HPDE6-E6E7 (cell line): Measurements from ENCODE around the gene SLC5A2.

Experiments used
- DNase-seq: peaks from one replicate; pipeline ENCODE4 v3.0.0; 2011; ENCODE audit warnings: missing footprints; ENCODE audit errors: extremely low spot score

SLC5A2 gene

GRCh38 chr16:31459687-31460581 lies 23.0 kb upstream of the SLC5A2 start:
- DNase-seq = peak; percentile 91

- no peak for DNase-seq
Observed at GRCh38 chr16:31460582-31461002, 22.3 kb upstream of the SLC5A2 start.

- DNase-seq = no peak
Observed at GRCh38 chr16:31461201-31461920, 21.6 kb upstream of the SLC5A2 start.

- DNase-seq = no peak
Observed at GRCh38 chr16:31461921-31462804, 20.8 kb upstream of the SLC5A2 start.

GRCh38 chr16:31464348-31464769 lies 18.6 kb upstream of the SLC5A2 start:
- no peak for DNase-seq

- no peak for DNase-seq
Observed at GRCh38 chr16:31464781-31465260, 18.1 kb upstream of the SLC5A2 start.

GRCh38 chr16:31465788-31466370 lies 17.0 kb upstream of the SLC5A2 start:
- no peak for DNase-seq

GRCh38 chr16:31466381-31466841 lies 16.5 kb upstream of the SLC5A2 start:
- no peak for DNase-seq

GRCh38 chr16:31467151-31467773 lies 15.7 kb upstream of the SLC5A2 start:
- no peak for DNase-seq

- DNase-seq = no peak
Observed at GRCh38 chr16:31467858-31468257, 15.1 kb upstream of the SLC5A2 start.

- no peak for DNase-seq
Observed at GRCh38 chr16:31470615-31471014, 12.3 kb upstream of the SLC5A2 start.

- no peak for DNase-seq
Observed at GRCh38 chr16:31471241-31471874, 11.6 kb upstream of the SLC5A2 start.

- no peak for DNase-seq
Observed at GRCh38 chr16:31471875-31472708, 10.8 kb upstream of the SLC5A2 start, which contains the start of gene TGFB1I1. Gene TGFB1I1, plus strand, starts transcription at chr16:31472152. Its CDS starts 37 bp downstream, at chr16:31472189.

GRCh38 chr16:31472709-31473203 lies 10.2 kb upstream of the SLC5A2 start:
- DNase-seq = peak; percentile 69

- DNase-seq = no peak
Observed at GRCh38 chr16:31473264-31473984, 9.5 kb upstream of the SLC5A2 start.

- DNase-seq = no peak
Observed at GRCh38 chr16:31474173-31474714, 8.7 kb upstream of the SLC5A2 start.

- no peak for DNase-seq
Observed at GRCh38 chr16:31474773-31475738, 7.9 kb upstream of the SLC5A2 start.
